ENCODE results near the gene BPIFA1. TPM values are rescaled to one million over a fixed set of nuclear protein-coding genes. Genes with fewer than 3 reads are reported as not detected.

Gene BPIFA1
- total RNA-seq, 1 experiment from 2014 or later: not detected

DNA sequence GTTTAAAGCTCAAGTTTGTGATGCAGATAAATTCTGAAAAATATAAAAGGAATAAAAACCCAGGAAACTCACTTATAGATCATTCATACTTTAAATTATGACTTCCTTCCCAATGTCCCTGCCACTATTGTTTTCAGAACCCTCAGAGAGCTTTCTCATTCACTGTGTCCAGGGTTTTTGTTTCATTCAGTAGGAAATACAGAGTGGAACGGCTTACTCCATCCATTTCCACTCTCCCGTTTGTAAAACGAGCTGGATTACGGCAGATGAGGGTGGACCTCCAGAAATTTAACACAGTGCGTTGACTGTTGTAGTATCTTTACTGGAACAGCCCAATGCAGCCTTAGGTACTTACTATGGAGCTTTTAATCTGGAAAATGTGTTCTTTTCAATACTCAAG is 23.6 kb downstream of the BPIFA1 start (continued):
- TF ChIP-seq, protein P1, sequence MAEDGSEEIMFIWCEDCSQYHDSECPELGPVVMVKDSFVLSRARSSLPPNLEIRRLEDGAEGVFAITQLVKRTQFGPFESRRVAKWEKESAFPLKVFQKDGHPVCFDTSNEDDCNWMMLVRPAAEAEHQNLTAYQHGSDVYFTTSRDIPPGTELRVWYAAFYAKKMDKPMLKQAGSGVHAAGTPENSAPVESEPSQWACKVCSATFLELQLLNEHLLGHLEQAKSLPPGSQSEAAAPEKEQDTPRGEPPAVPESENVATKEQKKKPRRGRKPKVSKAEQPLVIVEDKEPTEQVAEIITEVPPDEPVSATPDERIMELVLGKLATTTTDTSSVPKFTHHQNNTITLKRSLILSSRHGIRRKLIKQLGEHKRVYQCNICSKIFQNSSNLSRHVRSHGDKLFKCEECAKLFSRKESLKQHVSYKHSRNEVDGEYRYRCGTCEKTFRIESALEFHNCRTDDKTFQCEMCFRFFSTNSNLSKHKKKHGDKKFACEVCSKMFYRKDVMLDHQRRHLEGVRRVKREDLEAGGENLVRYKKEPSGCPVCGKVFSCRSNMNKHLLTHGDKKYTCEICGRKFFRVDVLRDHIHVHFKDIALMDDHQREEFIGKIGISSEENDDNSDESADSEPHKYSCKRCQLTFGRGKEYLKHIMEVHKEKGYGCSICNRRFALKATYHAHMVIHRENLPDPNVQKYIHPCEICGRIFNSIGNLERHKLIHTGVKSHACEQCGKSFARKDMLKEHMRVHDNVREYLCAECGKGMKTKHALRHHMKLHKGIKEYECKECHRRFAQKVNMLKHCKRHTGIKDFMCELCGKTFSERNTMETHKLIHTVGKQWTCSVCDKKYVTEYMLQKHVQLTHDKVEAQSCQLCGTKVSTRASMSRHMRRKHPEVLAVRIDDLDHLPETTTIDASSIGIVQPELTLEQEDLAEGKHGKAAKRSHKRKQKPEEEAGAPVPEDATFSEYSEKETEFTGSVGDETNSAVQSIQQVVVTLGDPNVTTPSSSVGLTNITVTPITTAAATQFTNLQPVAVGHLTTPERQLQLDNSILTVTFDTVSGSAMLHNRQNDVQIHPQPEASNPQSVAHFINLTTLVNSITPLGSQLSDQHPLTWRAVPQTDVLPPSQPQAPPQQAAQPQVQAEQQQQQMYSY (CRISPR knock-in tag; IDR thresholded peaks at IDR 0.05): no peak
- no peak for TF ChIP-seq NR2C2 (CRISPR knock-in tag; IDR thresholded peaks at IDR 0.05)
- TF ChIP-seq, protein P2, sequence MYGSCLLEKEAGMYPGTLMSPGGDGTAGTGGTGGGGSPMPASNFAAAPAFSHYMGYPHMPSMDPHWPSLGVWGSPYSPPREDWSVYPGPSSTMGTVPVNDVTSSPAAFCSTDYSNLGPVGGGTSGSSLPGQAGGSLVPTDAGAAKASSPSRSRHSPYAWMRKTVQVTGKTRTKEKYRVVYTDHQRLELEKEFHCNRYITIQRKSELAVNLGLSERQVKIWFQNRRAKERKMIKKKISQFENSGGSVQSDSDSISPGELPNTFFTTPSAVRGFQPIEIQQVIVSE (CRISPR knock-in tag; IDR thresholded peaks at IDR 0.05; ENCODE audit: borderline replicate concordance): no peak
- no peak for TF ChIP-seq ARID4B (CRISPR knock-in tag; IDR thresholded peaks at IDR 0.05; ENCODE audit: borderline replicate concordance)
- TF ChIP-seq, protein P3, sequence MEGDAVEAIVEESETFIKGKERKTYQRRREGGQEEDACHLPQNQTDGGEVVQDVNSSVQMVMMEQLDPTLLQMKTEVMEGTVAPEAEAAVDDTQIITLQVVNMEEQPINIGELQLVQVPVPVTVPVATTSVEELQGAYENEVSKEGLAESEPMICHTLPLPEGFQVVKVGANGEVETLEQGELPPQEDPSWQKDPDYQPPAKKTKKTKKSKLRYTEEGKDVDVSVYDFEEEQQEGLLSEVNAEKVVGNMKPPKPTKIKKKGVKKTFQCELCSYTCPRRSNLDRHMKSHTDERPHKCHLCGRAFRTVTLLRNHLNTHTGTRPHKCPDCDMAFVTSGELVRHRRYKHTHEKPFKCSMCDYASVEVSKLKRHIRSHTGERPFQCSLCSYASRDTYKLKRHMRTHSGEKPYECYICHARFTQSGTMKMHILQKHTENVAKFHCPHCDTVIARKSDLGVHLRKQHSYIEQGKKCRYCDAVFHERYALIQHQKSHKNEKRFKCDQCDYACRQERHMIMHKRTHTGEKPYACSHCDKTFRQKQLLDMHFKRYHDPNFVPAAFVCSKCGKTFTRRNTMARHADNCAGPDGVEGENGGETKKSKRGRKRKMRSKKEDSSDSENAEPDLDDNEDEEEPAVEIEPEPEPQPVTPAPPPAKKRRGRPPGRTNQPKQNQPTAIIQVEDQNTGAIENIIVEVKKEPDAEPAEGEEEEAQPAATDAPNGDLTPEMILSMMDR (IDR thresholded peaks at IDR 0.05): no peak
- TF ChIP-seq ZNF512 (CRISPR knock-in tag; IDR thresholded peaks at IDR 0.05; ENCODE audit: borderline replicate concordance): no peak
- no peak for TF ChIP-seq TEAD4 (CRISPR knock-in tag; IDR thresholded peaks at IDR 0.05)
- TF ChIP-seq ZBTB21 (CRISPR knock-in tag; IDR thresholded peaks at IDR 0.05; ENCODE audit: borderline replicate concordance): no peak

DNA sequence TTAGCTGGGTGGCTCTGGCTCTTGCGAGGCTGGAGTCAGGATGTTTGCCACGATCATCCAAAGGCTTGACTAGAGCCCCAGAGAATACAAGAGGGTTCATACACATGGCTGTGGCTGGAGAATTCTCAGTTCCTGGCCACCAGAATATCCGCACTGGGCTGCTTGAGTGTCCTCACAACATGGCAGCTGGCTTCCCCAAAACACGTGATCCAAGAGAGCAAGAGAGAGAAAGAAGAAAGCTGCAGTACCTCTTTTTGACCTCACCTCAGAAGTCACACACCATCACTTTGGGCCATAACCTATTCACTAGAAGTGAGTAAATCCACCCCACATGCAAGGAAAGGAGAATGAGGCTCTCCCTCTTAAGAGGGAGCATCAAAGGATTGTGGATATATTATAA is 25.7 kb downstream of the BPIFA1 start:
- Mint-ChIP-seq H3K27ac (no peak overlapping the region), H3K4me1 (no peaks in the 10 kb centered on the region), H3K27me3 (ENCODE audit: low read depth) (peaks cover 12% of the 10 kb centered on the region), H3K4me3 (no peak overlapping the region), H3K9me3 (no peaks in the 10 kb centered on the region), H3K36me3 (no peaks in the 10 kb centered on the region)
- DNase-seq (ENCODE audit: low spot score) (no peak), ATAC-seq (no peak)
- ChIA-PET POLR2A (no interaction called here), CTCF (interaction anchor here (0.6 to 2.4 kb wide), 8 partner anchors 22 to 359 kb away, joined by 3 to 33 read pairs (median 6); no protein-coding TSS in a partner anchor)
- TF ChIP-seq ZNF416 (CRISPR knock-in tag; IDR thresholded peaks at IDR 0.05) (no peak), ZNF671 (CRISPR knock-in tag; IDR thresholded peaks at IDR 0.05) (no peak), JAZF1 (CRISPR knock-in tag; IDR thresholded peaks at IDR 0.05) (no peak), FOXJ3 (CRISPR knock-in tag; IDR thresholded peaks at IDR 0.05; ENCODE audit: borderline replicate concordance) (no peak), JUN (CRISPR knock-in tag; IDR thresholded peaks at IDR 0.05) (no peak), GABPB1 (CRISPR knock-in tag; IDR thresholded peaks at IDR 0.05) (no peak), ZNF425 (CRISPR knock-in tag; conservative IDR thresholded peaks at IDR 0.05) (no peak)
- TF ChIP-seq, protein P1 (CRISPR knock-in tag; IDR thresholded peaks at IDR 0.05): no peak
